ENCODE results near the gene NNT.

- TF ChIP-seq CTCF (conservative IDR thresholded peaks at IDR 0.05; ENCODE audit: low read length): no peak
- no peak for TF ChIP-seq EZH2phosphoT487 (IDR thresholded peaks at IDR 0.05; ENCODE audit: borderline replicate concordance)
Measured at GRCh38 chr5:43601454-43602260, 1.3 kb upstream of the NNT start.

Measured in Loucy (cell line).